PC-3 (cell line): ENCODE data around the gene EPC1. TPM values are rescaled to one million over a fixed set of nuclear protein-coding genes. Genes with fewer than 3 reads are reported as not detected.

Experiments
- ATAC-seq: fragments of 200-7000 bp; cut with Tn5 transposase; 2 replicates; pipeline ENCODE4 v1.9.1; 2020; ENCODE audit warnings: mild to moderate bottlenecking, moderate library complexity
- BruUV-seq: library from RNA; stranded (reverse); fragments of 400-500 nt; replicated peaks from 2 replicates; lab custom pipeline; 2021; lab: Mats Ljungman, UMichigan
- CTCF ChIA-PET: fragments of 300-600 bp; sonication (Branson Sonifier 250); formaldehyde crosslinking; loops from one replicate; lab custom pipeline; 2022; ENCODE audit warnings: antibody characterized with exemption; lab: Charles Lee
- POLR2A ChIA-PET: fragments of 300-600 bp; sonication (Branson Sonifier 250); formaldehyde crosslinking; loops from one replicate; lab custom pipeline; 2022; ENCODE audit warnings: antibody characterized with exemption; ENCODE audit not compliant: unreplicated experiment; lab: Charles Lee
- DNase-seq: peaks from one replicate; pipeline ENCODE4 v3.0.0-alpha.2; 2015
- H2AFZ ChIP-seq: fragments of 300-600 bp; sonication (generic); 2 replicates; pipeline ENCODE4 v1.6.0; 2016; ENCODE audit warnings: antibody characterized with exemption, low read length
- H3F3A ChIP-seq: fragments of 300-600 bp; sonication (generic); one replicate; pipeline ENCODE4 v1.6.0; 2017; ENCODE audit warnings: antibody characterized with exemption, low read length, control low read depth, mild to moderate bottlenecking; ENCODE audit not compliant: unreplicated experiment
- H3K27ac ChIP-seq: fragments of 300-600 bp; sonication (generic); 2 replicates; pipeline ENCODE4 v1.5.1; 2016; ENCODE audit warnings: mild to moderate bottlenecking, low read length
- H3K27me3 ChIP-seq: fragments of 300-600 bp; sonication (generic); 2 replicates; pipeline ENCODE4 v1.6.1; 2016; ENCODE audit warnings: low read length, mixed read lengths
- H3K36me3 ChIP-seq: fragments of 300-600 bp; sonication (generic); 2 replicates; pipeline ENCODE4 v1.6.1; 2016; ENCODE audit warnings: low read depth, mixed run types, low read length, mixed read lengths
- H3K4me1 ChIP-seq: fragments of 300-600 bp; sonication (generic); 2 replicates; pipeline ENCODE4 v1.5.1; 2016; ENCODE audit warnings: low read length; ENCODE audit not compliant: insufficient read depth
- H3K4me2 ChIP-seq: fragments of 300-600 bp; sonication (generic); 2 replicates; pipeline ENCODE4 v1.6.0; 2016; ENCODE audit warnings: low read length
- H3K4me3 ChIP-seq: fragments of 300-600 bp; sonication (generic); 2 replicates; pipeline ENCODE4 v1.5.1; 2016; ENCODE audit warnings: mild to moderate bottlenecking, low read length, mixed read lengths
- H3K79me2 ChIP-seq: fragments of 300-600 bp; sonication (generic); 2 replicates; pipeline ENCODE4 v1.6.1; 2017; ENCODE audit warnings: low read length, mixed read lengths
- H3K9ac ChIP-seq: fragments of 300-600 bp; sonication (generic); 2 replicates; pipeline ENCODE4 v1.6.0; 2016; ENCODE audit warnings: mild to moderate bottlenecking, low read length
- H3K9me2 ChIP-seq: fragments of 300-600 bp; sonication (generic); replicated peaks from 2 replicates; pipeline ENCODE4 v1.6.1; 2016; ENCODE audit warnings: mixed run types, low read length, mixed read lengths
- H3K9me3 ChIP-seq: fragments of 300-600 bp; sonication (generic); 2 replicates; pipeline ENCODE4 v1.6.1; 2016; ENCODE audit warnings: low read length, mixed read lengths
- H4K20me1 ChIP-seq: fragments of 300-600 bp; sonication (generic); 2 replicates; pipeline ENCODE4 v1.6.1; 2016; ENCODE audit warnings: low read length, mixed read lengths
- EZH2 ChIP-seq: fragments of 300-600 bp; sonication (generic); IDR thresholded peaks from one replicate; pipeline ENCODE4 v1.6.1; 2017; ENCODE audit warnings: antibody characterized with exemption, mild to moderate bottlenecking, low read length; ENCODE audit not compliant: unreplicated experiment
- EZH2phosphoT487 ChIP-seq: fragments of 300-600 bp; sonication (generic); IDR thresholded peaks from 2 replicates; pipeline ENCODE4 v1.6.1; 2018; ENCODE audit warnings: mild to moderate bottlenecking, antibody characterized with exemption, low read length, borderline replicate concordance
- intact Hi-C: fragments of 100-400 bp; cut with micrococcal nuclease; formaldehyde crosslinking; loops from 2 replicates; pipeline ENCODE4 v1.9.0; 2023
- total RNA-seq: library from RNA; depleted of rRNA; stranded (reverse); fragments of >200 nt; gene quantifications from 2 replicates; pipeline ENCODE4 v1.2.3, GENCODE V29; 2014
- TF ChIP-seq, protein P1 (sequence below): fragments of 300-600 bp; sonication (generic); conservative IDR thresholded peaks from 2 replicates; pipeline ENCODE4 v1.5.1; 2017; ENCODE audit warnings: antibody characterized with exemption, low read depth, mild to moderate bottlenecking, low read length

Gene EPC1
- total RNA-seq, 1 experiment from 2014 or later = 72.7 TPM

DNA sequence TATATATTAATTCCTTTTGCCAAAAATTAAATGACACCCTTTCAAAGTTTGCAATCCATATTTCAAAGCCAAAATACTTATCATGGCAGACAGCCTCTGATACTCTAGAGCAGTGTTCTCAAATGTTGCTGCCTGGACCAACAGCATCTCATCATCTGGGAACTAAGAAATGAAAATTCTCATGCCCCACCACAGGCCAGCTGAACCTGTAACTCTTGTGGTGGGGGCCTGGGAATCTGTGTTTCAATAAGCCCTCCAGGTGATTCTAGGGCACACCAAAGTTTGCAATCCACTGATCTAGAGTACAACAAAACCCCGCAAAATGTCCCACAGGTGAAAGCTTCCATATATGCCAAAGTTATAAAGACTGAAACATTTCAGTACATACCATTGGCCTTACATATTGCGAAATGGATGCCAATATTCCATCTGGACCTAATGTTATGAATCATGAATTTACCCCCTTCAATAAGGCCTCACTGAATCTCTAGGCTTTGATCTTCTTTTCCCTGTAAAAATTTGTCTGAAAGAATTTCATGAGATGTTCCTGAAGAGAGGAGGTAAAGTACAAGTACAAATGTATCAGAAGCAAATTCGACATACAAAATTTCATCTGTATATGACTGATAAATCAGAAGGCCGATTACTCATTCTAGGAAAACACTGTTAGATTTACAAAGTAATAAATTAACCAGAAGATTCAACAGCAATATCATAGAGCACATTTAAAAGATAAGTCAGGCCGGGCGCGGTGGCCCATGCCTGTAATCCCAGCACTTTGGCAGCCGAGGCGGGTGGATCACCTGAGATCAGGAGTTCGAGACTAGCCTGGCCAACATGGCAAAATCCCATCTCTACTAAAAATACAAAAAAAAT lies 25.3 kb upstream of the EPC1 start:
- H4K20me1 ChIP-seq = no peaks in the 10 kb centered on the region
- H3K9me3 ChIP-seq = no peaks in the 10 kb centered on the region
- no peak for TF ChIP-seq EZH2phosphoT487
- TF ChIP-seq, protein P1, sequence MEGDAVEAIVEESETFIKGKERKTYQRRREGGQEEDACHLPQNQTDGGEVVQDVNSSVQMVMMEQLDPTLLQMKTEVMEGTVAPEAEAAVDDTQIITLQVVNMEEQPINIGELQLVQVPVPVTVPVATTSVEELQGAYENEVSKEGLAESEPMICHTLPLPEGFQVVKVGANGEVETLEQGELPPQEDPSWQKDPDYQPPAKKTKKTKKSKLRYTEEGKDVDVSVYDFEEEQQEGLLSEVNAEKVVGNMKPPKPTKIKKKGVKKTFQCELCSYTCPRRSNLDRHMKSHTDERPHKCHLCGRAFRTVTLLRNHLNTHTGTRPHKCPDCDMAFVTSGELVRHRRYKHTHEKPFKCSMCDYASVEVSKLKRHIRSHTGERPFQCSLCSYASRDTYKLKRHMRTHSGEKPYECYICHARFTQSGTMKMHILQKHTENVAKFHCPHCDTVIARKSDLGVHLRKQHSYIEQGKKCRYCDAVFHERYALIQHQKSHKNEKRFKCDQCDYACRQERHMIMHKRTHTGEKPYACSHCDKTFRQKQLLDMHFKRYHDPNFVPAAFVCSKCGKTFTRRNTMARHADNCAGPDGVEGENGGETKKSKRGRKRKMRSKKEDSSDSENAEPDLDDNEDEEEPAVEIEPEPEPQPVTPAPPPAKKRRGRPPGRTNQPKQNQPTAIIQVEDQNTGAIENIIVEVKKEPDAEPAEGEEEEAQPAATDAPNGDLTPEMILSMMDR = no peak
- no peak for TF ChIP-seq EZH2
- no peak overlapping the region for H3K9ac ChIP-seq
- H3K4me3 ChIP-seq = no peak overlapping the region
- no peaks in the 10 kb centered on the region for H3K27me3 ChIP-seq
- ChIA-PET CTCF (no interaction called here), POLR2A (no interaction called here)
- no peaks in the 10 kb centered on the region for H3K9me2 ChIP-seq
- no peaks in the 10 kb centered on the region for H3K36me3 ChIP-seq
- intact Hi-C loops = loop anchor here (10.0 kb wide), 1 partner anchor 363 kb away; no protein-coding TSS in a partner anchor
- H3K4me2 ChIP-seq = no peak overlapping the region
- peaks cover 18% of the 10 kb centered on the region for H3K4me1 ChIP-seq
- BruUV-seq = no TSS peak
- no peak overlapping the region for H3K27ac ChIP-seq
- ATAC-seq = peak; percentile 25
- DNase-seq = peak; percentile 52
- no peak overlapping the region for H2AFZ ChIP-seq
- peaks cover 5% of the 10 kb centered on the region for H3F3A ChIP-seq
- peaks cover 46% of the 10 kb centered on the region for H3K79me2 ChIP-seq

DNA sequence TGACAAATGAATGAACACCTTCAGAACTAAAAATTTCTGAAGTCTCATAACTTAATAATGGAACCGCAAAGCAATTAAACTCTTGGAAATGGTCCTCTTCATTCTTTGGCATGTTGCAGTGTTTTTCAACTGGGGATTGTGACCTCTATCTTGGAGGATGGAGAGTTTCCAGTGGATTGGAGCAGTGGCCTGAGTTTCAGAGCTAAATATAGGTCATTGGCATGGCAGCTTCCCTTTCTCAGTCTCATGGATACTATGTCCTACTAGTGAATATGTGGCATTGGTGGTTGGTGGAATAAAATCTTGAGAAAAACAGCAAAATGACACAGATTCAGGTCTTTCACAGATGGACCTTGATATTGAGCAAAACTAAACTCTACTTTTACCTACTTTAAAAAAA lies 24.1 kb upstream of the EPC1 start:
- no peak overlapping the region for H3K4me3 ChIP-seq
- TF ChIP-seq, protein P1 = no peak
- no peak for TF ChIP-seq EZH2phosphoT487
- no peak for TF ChIP-seq EZH2
- peaks cover 10% of the 10 kb centered on the region for H3K4me1 ChIP-seq
- intact Hi-C loops = loop anchor here (10.0 kb wide), 1 partner anchor 364 kb away; no protein-coding TSS in a partner anchor
- no TSS peak for BruUV-seq
- ChIA-PET POLR2A (interaction anchor here (0.6 kb wide), 1 partner anchor 362 kb away, joined by 5 read pairs; no protein-coding TSS in a partner anchor), CTCF (no interaction called here)
- peaks cover 41% of the 10 kb centered on the region for H3K79me2 ChIP-seq
- H3K27me3 ChIP-seq = no peaks in the 10 kb centered on the region
- no peak overlapping the region for H3K27ac ChIP-seq
- H3K36me3 ChIP-seq = no peaks in the 10 kb centered on the region
- no peak overlapping the region for H3K9ac ChIP-seq
- H3K4me2 ChIP-seq = no peak overlapping the region
- H3F3A ChIP-seq = peaks cover 5% of the 10 kb centered on the region
- DNase-seq = no peak
- ATAC-seq = no peak
- no peaks in the 10 kb centered on the region for H3K9me3 ChIP-seq
- no peaks in the 10 kb centered on the region for H4K20me1 ChIP-seq
- no peak overlapping the region for H2AFZ ChIP-seq
- H3K9me2 ChIP-seq = no peaks in the 10 kb centered on the region
